HG02840 (cell line): Measurements from ENCODE around the gene PSAPL1.

Source experiments
- ATAC-seq: cut with Tn5 transposase; IDR thresholded peaks from one replicate; pipeline ENCODE4 v1.9.1; 2021; ENCODE audit warnings: mild to moderate bottlenecking, moderate library complexity, moderate number of reproducible peaks; ENCODE audit not compliant: unreplicated experiment, low FRiP score

PSAPL1 gene

DNA sequence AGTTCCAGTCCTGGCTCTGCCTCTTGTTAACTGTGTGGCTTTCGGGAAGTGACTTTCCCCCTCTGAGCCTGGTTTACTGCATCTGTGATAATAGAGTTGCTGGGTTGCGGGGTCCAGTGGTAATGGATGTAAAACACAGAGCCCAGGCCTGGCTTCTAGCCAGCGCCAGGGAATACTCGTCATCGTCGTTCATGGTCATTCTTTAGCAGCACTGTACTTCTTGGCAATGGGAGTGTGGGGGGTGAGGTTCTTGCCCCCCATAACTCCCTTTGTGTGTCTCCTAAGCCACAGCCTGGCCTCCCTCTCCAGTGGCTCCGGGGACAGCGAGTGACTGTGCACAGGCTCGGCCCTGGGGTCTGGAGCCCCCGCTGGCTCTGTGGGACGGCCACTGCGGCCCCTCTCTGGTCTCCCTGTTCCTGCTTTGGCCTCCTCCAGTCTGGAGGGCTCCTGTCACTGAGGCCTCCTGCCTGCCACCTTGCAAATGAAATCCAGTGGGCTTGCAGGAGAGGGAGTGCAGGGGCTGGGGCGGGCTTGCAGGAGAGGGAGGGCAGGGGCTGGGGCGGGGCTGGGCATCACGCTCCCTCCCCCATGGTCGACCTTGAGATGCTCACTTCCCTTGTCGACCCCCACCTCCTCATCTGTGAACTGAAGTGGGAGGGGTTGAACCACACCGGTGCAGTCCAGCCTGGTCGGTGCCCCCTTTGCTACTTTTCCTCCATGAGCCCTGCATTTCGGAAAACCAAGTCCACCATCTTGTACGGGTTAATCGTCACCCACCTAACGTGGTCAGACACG is 13.2 kb downstream of the PSAPL1 start:
- ATAC-seq, result no peak

DNA sequence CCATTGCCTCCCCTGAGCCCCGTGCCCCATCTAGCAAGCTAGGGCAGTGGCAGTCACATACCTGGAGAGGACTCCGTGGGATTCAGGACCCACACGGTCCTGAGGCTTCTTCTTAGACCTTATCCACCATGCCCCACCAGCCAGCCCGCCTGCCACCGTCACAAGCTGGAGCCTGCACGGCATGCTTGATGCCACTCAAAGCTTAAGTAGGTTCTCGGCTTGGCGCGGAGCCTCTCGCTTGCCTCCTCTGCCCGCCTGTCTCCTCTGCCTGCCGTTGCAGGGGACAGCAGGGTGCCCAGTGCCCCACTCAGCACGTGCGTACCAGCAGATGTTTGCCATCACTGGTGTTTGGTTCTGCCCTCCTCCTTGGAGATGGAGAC is 14.1 kb downstream of the PSAPL1 start:
- ATAC-seq, result no peak

DNA sequence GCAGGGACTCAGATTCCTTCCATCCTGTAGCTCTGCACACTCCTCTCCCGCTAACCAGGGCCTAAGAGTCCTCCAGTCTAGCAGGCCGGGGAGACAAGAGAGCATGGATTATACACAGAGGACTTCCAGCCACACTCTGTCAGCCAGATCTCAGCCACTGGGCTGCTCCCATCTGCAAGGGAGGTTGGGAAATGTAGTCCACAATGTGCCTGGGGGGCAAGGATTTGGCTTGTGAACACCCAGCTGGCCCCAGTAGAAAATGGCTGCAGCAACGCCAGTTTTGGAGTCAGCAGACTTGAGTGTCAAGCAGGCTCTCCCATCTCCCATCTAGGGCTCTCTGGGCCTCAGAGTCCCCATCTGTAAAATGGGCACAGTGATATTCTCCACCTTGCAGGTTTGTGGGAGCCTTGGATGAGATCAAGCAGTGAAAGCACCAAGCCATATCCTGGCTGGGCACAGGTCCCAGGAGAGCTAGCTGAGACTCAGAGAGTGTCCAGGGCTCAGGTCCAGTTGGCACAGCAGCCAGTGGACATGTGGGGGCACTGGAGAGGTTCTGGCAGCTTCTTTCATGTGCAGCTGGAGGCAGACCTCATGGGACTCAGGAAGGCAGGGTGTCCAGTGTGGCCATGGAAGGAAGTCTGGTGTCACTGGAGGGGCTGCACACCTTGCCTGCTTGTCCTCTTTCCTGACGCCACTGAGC is 14.6 kb downstream of the PSAPL1 start:
- no peak for ATAC-seq

DNA sequence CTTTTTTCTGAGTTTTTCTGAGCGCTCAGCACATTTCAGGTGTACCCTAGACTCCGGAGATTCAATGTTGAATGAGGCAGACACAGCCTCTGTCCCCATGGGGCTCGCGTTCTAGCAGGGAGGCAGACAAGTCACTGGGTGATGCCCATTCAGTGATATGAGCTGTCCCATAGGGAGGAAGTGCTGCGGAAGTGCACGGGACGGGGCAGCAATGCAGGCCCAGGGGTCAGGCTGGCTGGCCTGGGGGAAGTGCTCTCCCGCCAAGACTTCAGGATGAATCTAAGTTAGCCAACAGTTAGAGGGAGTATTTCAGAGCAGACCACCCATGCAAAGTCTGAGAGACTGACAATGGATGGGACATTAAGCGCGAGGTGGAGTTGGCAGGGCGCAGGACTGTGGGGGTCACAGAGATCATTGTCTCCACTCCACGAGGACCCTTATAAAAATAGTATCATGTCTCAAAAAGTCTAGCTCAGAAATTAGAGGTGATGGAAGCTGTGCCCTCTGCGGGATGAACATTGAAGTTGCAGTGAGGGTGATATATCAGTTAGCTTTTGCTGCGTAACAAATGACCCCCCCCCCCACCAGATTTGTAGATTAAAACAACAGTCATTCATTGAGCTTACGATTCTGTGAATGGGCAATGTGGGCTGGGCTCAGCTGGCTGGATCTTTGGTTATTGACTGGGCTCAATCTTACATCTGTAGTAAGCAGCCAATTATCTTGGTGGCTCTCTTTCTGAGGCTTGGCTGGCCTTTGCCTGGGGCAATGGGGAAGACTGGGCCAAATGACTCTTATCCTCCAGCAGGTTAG is 16.4 kb downstream of the PSAPL1 start:
- ATAC-seq, result no peak

DNA sequence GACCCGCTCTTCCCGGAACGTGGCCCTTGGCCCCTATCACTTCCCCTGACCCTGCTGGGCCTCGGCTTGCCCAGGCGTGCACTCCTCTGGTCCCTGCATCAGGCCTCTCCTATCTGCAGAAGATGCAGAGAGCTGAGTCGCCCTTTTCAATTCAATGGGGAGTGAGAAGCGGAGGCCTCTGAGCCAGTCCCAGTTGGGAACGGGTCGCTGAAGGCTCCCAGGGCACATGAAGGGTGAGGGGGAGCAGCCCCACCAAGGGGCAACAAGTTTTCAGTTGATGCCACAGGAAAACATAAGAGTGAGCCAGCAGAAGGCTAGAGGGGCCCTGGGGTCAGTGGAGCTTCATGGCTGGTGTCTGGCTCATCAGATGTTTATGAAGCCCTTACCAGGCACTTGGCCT is 17.1 kb downstream of the PSAPL1 start:
- ATAC-seq, result no peak

DNA sequence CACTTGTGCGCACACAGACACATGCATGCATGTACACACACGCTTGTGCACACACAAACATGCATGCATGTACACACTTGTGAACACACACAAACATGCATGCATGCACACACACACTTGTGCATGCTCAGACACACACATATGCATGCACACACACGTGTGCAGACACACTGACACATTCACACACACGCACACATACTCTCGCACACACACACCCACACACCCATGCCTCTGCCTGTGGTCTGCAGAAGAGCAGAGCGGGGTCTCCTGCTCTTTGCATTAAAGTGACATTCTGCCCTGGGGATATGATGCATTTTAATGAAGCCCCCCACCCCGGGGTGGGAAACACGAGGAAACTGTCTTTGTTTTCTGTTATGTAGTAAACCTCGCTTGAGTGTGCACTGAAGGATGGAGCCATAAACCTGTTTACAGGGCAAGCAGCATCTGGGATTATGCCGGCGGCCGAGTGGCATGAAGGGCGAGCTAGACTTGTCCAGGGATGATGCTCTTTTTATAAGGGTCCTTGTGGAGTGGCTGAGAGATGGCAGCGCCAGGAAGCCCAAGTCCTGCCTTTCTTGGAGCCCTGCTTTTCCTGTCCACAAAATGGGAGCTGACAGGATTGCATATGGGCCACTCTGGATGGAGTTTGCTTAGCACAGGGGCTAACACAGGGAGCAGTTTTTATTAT is 17.8 kb downstream of the PSAPL1 start:
- ATAC-seq, result no peak

DNA sequence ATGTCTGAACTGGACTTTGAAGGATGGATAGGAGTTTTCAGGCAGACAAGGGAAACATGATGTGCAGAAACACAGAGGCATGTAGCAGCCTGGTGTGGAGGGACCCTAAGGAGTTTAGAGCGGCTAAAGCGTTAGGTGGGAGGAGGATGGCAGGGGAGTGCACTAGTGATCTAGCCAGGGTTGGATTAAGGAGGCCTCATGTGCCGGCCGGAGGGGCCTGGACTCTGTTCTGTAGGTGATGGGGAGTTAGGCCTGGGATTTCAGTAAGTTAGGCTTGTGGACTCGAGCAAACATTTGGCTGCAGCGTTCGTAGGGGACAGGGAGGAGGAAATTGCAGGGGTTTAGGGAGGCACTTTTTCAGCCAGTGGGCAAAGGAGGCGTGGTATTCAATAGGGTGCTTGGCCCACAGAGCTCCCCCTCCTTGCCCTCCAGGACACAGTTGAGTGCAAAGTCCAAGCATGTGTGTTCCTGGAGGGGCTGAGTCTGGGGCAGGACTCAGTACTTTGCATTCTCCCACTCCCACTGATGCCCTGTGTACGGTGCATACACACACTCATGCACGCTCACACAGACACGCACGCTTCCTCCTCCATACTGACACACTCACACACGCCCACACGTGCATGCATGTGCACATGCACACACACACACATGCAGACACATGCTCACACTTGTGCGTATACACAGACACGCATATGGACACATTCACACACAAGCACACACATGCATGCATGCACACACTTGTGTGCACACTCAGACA is 18.6 kb downstream of the PSAPL1 start:
- no peak for ATAC-seq

DNA sequence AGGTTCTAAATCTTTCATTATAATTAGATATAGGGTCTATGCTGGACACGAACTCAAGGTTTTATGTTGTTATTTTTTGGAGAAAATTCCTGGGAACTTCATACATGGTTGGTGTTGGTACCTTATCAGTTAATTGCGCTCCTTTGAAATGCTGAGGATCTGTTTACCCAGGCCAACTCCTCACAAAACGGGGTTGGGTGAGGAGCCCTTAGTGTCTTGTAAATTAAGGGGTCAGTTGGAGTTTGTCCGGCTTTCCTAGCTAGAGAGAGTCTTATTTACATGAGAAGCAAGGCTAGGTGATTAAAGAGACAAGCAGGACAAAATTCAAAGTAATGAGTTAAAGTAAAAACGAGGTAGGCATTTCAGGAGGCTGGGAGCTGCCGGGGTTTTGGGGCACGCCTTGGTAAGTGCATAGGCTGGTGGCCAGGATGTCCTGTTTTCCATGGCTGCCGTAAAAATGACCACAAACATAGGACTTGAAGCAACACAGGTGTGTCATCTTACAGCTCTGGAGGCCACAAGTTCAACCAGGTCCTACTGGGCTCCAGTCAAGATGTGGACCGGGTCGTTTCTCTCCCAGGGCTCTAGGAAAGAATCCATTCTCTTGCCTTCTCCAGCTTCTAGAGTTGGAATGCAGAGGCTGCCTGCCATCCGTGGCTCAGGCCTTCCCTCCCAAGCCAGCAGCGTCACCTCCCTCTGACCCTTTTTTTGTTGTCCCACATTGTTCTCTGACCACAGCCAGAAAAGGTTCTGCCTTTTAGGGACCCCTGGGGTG is 19.8 kb downstream of the PSAPL1 start:
- no peak for ATAC-seq

DNA sequence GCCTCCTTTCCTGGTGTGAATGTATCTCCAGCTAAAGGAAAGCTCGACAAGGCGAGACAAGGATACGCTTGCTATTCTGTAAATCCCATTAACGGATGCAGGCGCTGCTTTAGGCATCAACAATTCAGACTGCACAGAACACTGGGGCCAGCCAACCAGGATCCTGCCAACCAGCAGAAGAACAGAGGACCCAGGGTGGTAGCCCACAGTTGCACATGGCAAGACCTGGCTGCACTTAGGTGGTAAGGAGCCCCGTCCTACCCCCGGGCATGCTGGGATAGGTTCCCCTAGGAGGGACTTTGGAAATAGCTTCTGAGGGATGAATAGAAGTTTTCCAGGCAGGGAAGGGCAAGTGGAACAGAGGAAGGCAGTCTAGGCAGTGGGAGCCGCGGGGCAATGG is 20.7 kb downstream of the PSAPL1 start:
- no peak for ATAC-seq

DNA sequence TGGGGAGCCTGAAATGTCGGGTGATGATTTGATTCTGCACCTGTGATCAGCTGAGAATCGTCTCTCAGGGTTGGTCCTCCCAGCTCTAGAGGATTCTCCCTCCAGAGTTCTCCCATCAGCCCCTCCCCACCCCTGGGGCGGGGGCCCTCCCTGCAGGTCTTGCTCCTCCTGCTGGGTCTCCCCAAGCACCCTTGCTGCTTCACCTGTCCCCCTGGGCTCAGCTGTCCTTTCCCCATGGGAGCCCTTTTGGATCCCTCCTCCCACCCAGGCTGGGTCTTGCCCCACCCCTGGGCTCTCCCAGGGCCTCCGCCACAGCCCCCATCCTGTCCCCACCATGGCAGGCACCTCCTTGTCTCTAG is 22.2 kb downstream of the PSAPL1 start:
- ATAC-seq, result no peak

DNA sequence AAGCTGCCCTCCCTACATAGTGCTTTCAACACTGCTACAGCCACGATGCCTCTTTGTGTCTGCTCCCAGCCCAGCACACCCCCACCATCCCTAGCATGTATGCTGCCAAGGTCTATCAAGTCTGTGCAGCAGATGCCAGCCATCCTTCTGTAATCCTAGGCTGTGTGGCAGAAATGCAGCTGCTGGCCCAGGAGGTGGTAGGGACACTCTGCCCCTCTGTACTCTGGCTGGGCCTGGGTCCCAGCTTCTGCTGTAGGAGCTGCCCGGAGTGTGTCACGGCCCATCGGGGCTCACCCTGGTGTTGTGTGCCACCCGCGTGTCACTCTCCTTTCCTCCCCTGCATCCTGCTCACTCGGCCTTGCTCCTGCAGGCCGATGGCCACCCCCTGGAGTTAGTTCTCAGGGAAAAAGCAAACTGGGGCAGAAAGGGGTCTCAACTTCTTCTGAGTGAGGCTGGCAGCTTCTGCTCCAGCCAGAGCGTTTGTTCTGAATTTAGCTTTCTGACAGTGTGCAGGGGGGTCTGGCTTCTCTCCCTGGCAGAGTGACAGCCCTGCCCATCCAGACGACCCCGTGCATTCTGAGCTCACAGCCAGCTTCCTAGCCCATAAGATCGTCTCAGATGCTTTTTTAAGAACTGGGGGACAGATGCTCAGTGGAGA is 22.7 kb downstream of the PSAPL1 start:
- ATAC-seq, result no peak

DNA sequence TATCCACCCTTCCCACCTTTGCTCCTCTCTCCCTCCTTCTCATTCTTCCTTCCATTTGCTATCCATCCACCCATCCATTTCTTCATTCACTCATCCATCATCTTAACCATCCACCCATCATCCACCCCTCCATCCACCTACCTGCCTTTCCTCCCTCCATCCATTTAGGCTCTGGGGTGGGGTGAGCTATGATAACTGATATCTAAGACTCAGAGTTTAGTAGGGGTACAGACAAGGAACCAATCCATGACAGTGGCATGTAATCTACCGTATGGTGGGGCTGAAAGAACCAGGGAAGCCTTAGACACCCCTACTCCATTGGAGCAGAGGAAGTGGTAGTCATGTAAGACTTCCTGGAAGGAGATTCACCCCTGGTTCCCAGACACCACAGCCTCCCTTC is 23.2 kb downstream of the PSAPL1 start:
- ATAC-seq, result no peak

DNA sequence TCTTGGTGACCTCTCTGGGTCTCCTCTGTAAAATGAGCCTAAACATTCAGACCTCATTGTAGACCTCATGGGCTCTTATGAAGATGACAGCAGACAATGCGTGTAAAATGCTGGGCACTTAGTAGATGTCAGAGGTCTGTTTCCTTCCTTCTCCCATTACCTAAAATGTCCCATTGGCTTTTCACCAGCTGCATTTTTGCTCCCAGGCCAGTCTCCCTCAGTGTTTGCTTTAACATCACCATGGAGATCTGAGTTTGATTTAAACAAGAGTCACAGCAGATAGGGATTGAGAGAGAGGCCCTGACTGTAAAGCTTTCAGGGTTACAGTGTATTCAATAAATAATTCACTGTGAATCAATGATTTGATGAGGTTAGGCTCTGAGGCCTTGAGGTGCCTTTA is 24.3 kb downstream of the PSAPL1 start:
- ATAC-seq, result no peak

DNA sequence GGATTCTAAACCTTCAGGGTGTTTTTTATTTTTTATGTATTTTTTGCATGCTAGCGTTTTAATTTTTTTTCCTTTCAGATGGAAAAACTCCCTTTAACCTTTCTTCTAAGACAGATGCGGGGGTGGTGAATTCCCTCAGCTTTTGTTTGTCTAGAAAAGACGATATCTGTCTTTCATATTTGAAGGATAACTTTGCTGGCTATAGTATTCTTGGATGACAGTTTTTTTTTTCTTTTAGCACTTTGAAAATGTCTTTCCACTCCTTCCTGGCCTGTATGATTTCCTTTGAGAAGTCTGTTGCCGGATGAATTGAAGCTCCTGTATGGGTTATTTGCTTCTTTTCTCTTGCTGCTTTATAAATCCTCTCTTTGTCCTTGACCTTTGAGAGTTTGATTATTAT is 26.6 kb downstream of the PSAPL1 start:
- no peak for ATAC-seq

DNA sequence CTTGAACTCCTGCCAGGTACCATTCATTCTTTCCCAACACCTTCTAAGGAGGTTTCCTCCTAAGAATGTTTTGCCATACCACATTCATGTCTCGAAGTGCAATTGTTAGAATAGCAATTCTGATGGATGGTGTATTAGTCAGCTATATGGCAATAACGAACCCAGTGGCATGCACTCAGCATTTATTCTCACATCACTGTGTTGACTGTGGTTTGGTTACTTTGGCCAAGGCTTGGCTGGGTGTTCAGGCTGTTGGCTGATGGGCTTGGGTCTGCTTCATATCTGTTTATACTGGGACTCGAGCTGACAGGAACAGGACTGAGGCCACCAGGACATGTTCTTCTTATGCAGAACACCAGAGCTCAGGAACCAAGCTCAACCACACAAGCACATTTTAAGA is 31.7 kb downstream of the PSAPL1 start:
- no peak for ATAC-seq

DNA sequence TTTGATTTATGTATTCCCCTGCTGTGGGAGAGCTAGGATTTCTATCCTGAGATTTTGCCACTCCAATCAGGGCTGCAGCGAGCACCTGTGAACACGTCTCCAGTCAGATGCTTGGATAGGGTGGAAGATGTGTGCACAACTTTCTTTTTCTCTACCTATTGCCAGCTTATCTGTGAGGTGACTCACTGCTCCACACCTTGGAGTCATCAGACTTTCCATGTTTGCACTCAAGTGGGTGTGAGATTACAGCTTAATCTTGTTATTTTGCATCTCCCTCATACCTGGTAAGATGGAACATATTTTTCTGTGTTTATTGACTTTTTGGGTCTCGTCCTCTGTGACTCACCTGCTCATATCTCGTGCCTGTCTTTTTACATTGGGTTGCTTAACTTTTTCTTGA is 32.2 kb downstream of the PSAPL1 start:
- no peak for ATAC-seq

DNA sequence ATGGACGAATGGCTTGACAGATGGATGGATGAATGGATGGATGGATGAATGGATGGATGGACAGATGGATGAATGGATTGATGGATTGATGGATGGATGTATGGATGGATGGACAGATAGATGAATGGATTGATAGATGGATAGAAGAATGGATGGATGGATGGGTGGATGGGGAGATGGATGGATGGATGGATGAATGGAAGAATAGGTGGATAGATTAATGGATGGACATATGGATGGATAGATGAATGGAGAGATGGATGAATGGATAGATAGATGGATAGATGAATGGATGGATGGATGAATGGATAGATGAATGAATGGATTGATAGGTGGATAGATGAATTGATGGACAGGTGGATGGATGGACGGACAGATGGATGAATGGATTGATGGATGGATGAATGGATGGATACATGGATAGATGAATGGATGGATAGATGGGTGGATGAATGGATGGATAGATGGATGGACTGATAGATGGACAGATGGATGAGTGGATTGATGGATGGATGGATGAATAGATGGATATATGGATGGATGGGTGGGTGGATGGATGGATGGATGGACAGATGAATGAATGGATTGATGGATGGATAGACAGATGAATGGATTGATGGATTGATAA is 33.9 kb downstream of the PSAPL1 start:
- ATAC-seq, result no peak

DNA sequence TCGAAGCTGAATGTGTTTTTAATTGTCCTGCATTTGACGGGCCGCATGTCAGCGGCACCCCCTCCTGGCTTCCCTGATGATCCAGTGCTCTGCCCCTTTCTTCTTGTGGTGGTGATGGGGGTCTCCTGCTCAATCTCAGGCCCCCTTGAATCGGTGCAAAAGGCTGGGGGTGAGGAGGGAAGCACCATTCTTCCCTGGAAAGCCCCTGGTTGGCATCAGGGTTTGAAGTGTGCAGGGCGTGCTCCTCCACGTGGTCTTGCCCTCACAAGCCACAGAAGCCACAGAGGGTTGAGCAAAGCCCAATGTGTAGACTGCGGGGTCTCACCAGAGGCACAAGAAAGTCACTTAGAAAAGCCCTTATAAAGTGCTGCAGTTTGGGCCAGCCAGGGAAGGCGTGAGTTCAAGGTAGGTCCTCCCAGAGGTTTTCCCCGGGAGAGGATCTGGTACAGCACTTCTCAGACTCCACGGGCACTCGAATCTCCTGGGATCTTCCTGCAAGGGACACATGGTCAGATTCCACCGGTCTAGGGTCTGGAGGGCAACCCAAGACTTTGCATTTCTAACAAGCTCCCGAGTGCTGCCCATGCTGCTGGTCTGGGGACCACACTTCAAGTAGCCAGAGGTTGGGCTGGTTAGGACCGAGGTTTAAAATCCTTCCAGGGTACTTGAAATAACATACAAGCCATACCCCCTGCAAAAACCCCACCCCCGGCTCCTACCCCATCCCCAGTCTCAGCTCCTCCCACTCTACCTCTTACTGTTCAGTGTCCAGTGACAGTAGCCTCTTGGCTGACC is 35.1 kb downstream of the PSAPL1 start:
- no peak for ATAC-seq
